ENCODE results near the gene WFDC1.

The WFDC1 gene

DNA sequence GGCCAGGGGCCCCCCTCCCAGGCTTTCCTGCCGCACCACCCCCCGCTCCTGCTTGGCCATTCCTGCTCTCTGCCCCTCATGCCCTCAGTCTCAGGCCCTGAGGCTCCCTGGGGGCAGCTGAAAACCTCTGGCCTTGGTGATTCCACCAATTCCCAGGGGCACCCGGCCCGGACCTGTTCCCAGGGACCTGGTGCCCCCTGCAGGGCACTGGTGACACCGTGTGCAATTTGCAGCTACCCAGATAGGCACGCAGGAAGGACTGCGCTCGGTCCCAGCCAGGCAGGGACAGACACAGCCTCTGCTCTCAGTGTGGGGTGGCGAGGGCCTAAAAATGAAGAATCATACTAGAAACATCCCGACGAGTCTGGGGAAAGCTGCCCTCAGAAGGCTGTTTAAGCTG lies 13.4 kb downstream of the WFDC1 start:
- no peaks in the 10 kb centered on the region for H3K9me2 ChIP-seq (replicated peaks; ENCODE audit: low read depth, low read length)
- H3K9ac ChIP-seq (ENCODE audit: low read depth, low read length, poor library complexity, severe bottlenecking) = no peak overlapping the region
- H3K4me3 ChIP-seq (ENCODE audit: low read length, poor library complexity, severe bottlenecking) = no peak overlapping the region
- TF ChIP-seq, protein P1, sequence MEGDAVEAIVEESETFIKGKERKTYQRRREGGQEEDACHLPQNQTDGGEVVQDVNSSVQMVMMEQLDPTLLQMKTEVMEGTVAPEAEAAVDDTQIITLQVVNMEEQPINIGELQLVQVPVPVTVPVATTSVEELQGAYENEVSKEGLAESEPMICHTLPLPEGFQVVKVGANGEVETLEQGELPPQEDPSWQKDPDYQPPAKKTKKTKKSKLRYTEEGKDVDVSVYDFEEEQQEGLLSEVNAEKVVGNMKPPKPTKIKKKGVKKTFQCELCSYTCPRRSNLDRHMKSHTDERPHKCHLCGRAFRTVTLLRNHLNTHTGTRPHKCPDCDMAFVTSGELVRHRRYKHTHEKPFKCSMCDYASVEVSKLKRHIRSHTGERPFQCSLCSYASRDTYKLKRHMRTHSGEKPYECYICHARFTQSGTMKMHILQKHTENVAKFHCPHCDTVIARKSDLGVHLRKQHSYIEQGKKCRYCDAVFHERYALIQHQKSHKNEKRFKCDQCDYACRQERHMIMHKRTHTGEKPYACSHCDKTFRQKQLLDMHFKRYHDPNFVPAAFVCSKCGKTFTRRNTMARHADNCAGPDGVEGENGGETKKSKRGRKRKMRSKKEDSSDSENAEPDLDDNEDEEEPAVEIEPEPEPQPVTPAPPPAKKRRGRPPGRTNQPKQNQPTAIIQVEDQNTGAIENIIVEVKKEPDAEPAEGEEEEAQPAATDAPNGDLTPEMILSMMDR (conservative IDR thresholded peaks at IDR 0.05; ENCODE audit: low read length) = peak; percentile 78
- TF ChIP-seq EZH2phosphoT487 (IDR thresholded peaks at IDR 0.05; ENCODE audit: borderline replicate concordance) = no peak
- no peaks in the 10 kb centered on the region for H4K20me1 ChIP-seq (ENCODE audit: insufficient read depth, low read length, poor library complexity, severe bottlenecking)
- no peaks in the 10 kb centered on the region for H3K36me3 ChIP-seq (ENCODE audit: insufficient read depth, low read length)
- no peak overlapping the region for H2AFZ ChIP-seq (ENCODE audit: low read length)
- H3K4me2 ChIP-seq (ENCODE audit: low read depth, low read length, poor library complexity, severe bottlenecking) = no peak overlapping the region
- no peaks in the 10 kb centered on the region for H3K4me1 ChIP-seq (ENCODE audit: insufficient read depth, low read length, poor library complexity, severe bottlenecking)
- no peaks in the 10 kb centered on the region for H3F3A ChIP-seq (ENCODE audit: low read depth)
- H3K79me2 ChIP-seq (ENCODE audit: insufficient read depth, low read length) = no peaks in the 10 kb centered on the region
- no peaks in the 10 kb centered on the region for H3K27me3 ChIP-seq (ENCODE audit: insufficient read depth, low read length, poor library complexity, severe bottlenecking)
- no peaks in the 10 kb centered on the region for H3K9me3 ChIP-seq (ENCODE audit: insufficient read depth, low read depth, low read length)

DNA sequence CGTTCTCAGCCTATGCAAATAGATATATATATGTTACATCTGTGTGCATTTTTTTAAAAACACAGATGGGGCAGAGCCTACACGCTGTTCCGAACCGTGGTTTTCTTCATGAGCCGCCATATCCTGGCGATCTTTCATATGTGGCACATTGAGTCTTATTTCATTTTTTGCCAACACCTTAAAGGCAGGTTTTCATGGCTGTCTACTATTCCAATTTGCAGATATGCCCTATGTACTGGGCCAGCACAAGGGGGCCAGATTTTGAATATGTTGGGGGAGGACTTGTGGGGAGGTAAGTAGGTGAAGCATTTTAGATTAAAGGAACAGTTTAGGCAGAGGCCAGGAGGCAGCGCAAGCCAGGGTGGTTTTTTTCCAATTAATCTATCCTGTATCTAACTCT lies 16.0 kb downstream of the WFDC1 start:
- H3K27me3 ChIP-seq (ENCODE audit: insufficient read depth, low read length, poor library complexity, severe bottlenecking) = no peaks in the 10 kb centered on the region
- H3K9me2 ChIP-seq (replicated peaks; ENCODE audit: low read depth, low read length) = no peaks in the 10 kb centered on the region
- no peaks in the 10 kb centered on the region for H3K9me3 ChIP-seq (ENCODE audit: insufficient read depth, low read depth, low read length)
- no peaks in the 10 kb centered on the region for H4K20me1 ChIP-seq (ENCODE audit: insufficient read depth, low read length, poor library complexity, severe bottlenecking)
- H3K9ac ChIP-seq (ENCODE audit: low read depth, low read length, poor library complexity, severe bottlenecking) = no peak overlapping the region
- TF ChIP-seq, protein P1 (conservative IDR thresholded peaks at IDR 0.05; ENCODE audit: low read length) = no peak
- TF ChIP-seq EZH2phosphoT487 (IDR thresholded peaks at IDR 0.05; ENCODE audit: borderline replicate concordance) = no peak
- no peaks in the 10 kb centered on the region for H3K36me3 ChIP-seq (ENCODE audit: insufficient read depth, low read length)
- no peaks in the 10 kb centered on the region for H3K4me1 ChIP-seq (ENCODE audit: insufficient read depth, low read length, poor library complexity, severe bottlenecking)
- H3K4me3 ChIP-seq (ENCODE audit: low read length, poor library complexity, severe bottlenecking) = no peak overlapping the region
- no peaks in the 10 kb centered on the region for H3F3A ChIP-seq (ENCODE audit: low read depth)
- no peak overlapping the region for H2AFZ ChIP-seq (ENCODE audit: low read length)
- H3K79me2 ChIP-seq (ENCODE audit: insufficient read depth, low read length) = no peaks in the 10 kb centered on the region
- H3K4me2 ChIP-seq (ENCODE audit: low read depth, low read length, poor library complexity, severe bottlenecking) = no peak overlapping the region

GRCh38 chr16:84312783-84313382 lies 18.2 kb downstream of the WFDC1 start:
- TF ChIP-seq EZH2phosphoT487 (IDR thresholded peaks at IDR 0.05; ENCODE audit: borderline replicate concordance) = no peak
- TF ChIP-seq, protein P1 (conservative IDR thresholded peaks at IDR 0.05; ENCODE audit: low read length) = no peak

More at GRCh38 chr16:84312783-84313382, 18.2 kb downstream of the WFDC1 start:
- Histone ChIP-seq H3K9ac (ENCODE audit: low read depth, low read length, poor library complexity, severe bottlenecking) (no peak overlapping the region), H3K4me1 (ENCODE audit: insufficient read depth, low read length, poor library complexity, severe bottlenecking) (no peaks in the 10 kb centered on the region), H4K20me1 (ENCODE audit: insufficient read depth, low read length, poor library complexity, severe bottlenecking) (no peaks in the 10 kb centered on the region), H3K27me3 (ENCODE audit: insufficient read depth, low read length, poor library complexity, severe bottlenecking) (no peaks in the 10 kb centered on the region), H2AFZ (ENCODE audit: low read length) (no peak overlapping the region), H3K9me3 (ENCODE audit: insufficient read depth, low read depth, low read length) (no peaks in the 10 kb centered on the region; the same call in 1 of the 2 replicates), H3K4me3 (ENCODE audit: low read length, poor library complexity, severe bottlenecking) (no peak overlapping the region), H3K36me3 (ENCODE audit: insufficient read depth, low read length) (no peaks in the 10 kb centered on the region), H3K9me2 (replicated peaks; ENCODE audit: low read depth, low read length) (no peaks in the 10 kb centered on the region), H3F3A (ENCODE audit: low read depth) (no peaks in the 10 kb centered on the region), H3K79me2 (ENCODE audit: insufficient read depth, low read length) (no peaks in the 10 kb centered on the region), H3K4me2 (ENCODE audit: low read depth, low read length, poor library complexity, severe bottlenecking) (no peak overlapping the region)
